GM18907 (cell line): ENCODE results near the gene PPP2R2B.
A peak's percentile ranks its signal among the peaks of the same experiment; 100 is the strongest.
"Not testable (repeated sequence)": the region's sequence is repeated elsewhere in the genome, so short reads cannot be mapped to it uniquely, and the experiment has no call there.

Experiments used
- ATAC-seq: cut with Tn5 transposase; IDR thresholded peaks from one replicate; pipeline ENCODE4 v1.9.1; 2021; ENCODE audit warnings: mild to moderate bottlenecking, moderate library complexity; ENCODE audit not compliant: unreplicated experiment

Gene PPP2R2B

GRCh38 chr5:146564007-146564762 lies 314.4 kb downstream of the PPP2R2B start:
- no peak for ATAC-seq

DNA sequence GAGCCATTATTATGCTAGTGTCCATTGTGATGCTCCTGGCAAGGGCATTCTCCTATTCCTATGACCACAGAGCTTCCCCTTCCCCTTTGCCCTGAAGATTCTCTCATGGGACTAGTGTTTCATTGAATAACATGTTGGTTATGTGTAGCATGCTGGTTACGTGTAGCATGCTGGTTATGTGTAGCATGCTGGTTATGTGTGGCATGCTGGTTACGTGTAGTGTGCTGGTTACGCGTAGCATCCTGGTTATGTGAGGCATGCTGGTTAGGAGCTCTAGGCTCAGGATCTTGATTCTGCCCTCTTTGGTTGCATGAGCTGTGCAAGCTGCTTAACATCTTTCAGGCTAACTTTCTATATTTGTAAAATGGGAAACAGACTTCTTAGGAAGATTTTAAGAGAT lies 316.1 kb downstream of the PPP2R2B start:
- no peak for ATAC-seq

DNA sequence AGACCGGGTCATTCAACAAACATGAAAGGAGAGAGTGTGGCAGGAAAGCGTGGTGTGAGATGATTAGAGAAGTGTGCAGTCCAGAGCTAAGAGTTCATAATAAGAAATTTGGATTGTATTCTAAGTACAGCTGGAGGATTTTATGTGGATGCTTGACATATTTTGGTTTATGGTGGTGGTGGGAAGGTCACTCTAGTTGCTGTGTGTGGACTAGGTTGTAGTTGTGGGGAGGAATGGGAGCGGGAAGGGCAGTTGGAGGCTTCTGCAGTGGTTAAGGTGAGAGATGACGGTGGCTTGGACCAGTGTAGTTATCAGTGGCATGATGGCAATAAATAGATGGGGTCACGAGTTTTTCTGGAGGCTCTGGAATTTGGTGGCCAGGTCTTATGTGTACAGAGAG lies 316.8 kb downstream of the PPP2R2B start:
- no peak for ATAC-seq

GRCh38 chr5:146560205-146560812 lies 318.2 kb downstream of the PPP2R2B start:
- no peak for ATAC-seq

- ATAC-seq, result not testable (repeated sequence)
Observed at GRCh38 chr5:146556884-146557283, 321.7 kb downstream of the PPP2R2B start.

DNA sequence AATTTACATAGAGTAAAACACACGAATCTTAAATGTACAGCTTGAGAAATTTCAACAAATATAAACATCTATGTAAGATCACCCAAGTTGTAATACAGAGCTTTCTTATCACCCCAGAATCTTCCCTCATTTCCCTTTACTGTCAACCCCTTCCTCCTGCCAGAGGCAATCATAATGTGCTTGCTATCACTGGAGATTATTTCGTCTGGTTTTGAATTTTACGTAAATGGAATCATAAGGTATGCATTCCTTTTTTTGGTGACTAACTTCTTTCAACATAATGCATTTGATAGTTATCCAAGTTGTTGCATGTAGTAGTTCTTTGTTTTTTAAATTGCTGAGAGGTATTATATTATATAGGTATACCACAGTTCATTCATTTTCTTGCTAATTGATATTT lies 325.1 kb downstream of the PPP2R2B start:
- no peak for ATAC-seq

GRCh38 chr5:146549615-146550014 lies 328.9 kb downstream of the PPP2R2B start:
- ATAC-seq, result no peak

DNA sequence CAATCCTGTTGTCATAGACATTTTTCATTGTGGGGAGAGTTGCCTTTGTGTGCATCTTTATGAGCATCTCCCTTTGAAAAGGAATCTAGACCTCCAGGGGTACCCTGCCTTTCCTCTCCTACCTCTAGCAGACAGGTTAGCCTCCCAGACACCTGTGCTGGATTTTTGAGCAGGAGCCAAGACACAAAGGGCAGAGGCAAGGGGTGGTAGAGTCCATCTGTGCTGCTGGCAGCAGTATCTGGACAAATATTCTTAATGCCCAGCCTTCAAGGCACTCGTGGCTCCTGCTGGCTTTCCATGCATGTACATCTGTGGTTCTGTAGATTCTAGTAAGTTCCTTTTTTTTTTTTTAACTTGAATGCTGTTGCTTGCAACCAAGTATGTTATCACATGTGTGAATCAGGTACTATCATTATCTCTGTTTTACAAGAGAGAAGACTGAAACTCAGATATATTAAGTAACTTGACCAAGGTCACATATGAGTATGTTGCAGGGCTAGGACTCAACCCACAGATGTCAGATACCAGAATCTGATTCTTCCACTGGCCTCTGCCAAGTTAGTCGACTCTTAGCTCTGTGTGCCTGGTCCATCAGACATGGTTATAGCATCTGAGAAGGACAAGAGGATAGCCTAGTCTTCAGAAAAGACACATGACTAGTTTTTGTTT lies 329.6 kb downstream of the PPP2R2B start:
- no peak for ATAC-seq

DNA sequence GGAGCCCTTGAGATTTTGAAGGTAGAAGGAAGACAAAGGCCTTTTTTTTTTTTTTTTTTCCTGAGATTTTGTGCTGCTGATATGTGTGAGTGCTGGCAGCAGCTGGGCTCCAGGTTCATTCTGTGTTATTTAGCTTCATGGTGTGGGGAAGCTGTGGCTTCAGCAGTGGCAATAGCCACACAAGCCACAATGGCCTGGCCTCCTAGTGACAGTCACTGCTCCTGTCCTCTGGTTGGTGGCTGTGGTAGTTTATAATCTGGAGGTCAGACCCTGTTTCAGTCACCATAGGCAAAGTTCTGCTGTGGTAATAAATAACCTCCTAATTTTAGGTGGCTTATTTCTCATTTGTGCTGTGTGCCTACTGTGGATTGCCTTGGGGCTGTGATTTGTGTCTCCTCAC lies 334.3 kb downstream of the PPP2R2B start:
- no peak for ATAC-seq

- ATAC-seq, result peak; percentile 96
Observed at GRCh38 chr5:146541958-146542849, 336.4 kb downstream of the PPP2R2B start.

DNA sequence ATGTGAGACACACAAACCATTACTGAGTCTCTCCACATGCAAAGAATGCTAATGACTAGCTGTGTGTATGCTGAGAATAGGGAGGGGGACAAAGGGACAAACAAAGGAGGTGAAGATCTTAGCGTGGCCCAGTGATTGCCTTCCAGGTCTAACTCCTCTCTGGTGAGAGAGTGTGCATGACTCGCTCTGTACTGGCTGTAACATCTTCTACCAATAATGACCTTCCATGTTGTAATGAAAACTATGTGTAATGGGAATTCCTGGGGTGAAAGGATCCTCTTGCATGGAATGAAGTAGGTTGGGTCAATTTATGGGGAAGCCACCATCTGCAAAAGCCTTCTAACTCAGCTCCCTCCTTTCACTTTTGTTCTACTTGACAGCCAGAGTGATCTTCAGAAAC lies 338.1 kb downstream of the PPP2R2B start:
- ATAC-seq, result no peak

GRCh38 chr5:146539973-146540372 lies 338.6 kb downstream of the PPP2R2B start:
- no peak for ATAC-seq

DNA sequence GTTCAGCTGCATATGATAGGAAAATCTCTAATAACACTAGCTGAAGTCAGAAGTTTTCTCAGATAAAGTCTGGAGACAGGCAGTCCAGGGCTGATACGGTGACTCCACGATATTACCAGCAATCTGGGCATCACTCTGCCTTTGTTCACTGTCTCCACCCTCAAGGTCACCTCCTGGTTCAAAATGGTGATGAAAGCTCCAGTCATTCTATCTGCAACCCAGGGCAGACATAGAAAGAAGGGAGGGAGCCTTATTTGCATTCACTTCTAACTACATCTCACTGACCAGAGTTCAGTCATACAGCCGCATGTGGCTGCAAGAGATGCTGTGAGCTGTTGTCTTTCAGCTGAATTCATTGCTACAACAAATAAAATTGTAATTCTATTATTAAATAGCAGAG lies 340.1 kb downstream of the PPP2R2B start:
- ATAC-seq, result no peak

- ATAC-seq, result no peak
Observed at GRCh38 chr5:146533882-146534281, 344.7 kb downstream of the PPP2R2B start.

- ATAC-seq, result peak; percentile 97
Observed at GRCh38 chr5:146533260-146533857, 345.2 kb downstream of the PPP2R2B start.
